K562 (cell line): ENCODE measurements around the gene CRY2. TPM values are rescaled to one million over a fixed set of nuclear protein-coding genes. Genes with fewer than 3 reads are reported as not detected.
A peak's percentile ranks its signal among the peaks of the same experiment; 100 is the strongest.

ENCODE experiments used
- ATF3 ChIP-seq, 2 experiments: fragments of 450-650 bp in 1 of 2; sonication (generic) in 1 of 2; formaldehyde crosslinking in 1 of 2; IDR thresholded peaks in 1 of 2; conservative IDR thresholded peaks in 1 of 2; 2 replicates each; pipeline versions ENCODE4 v1.6.1 to v1.8.1; 2016 to 2023; ENCODE audit warnings: mild to moderate bottlenecking in 2 of 2, moderate library complexity in 2 of 2, inconsistent platforms in 1 of 2, missing genetic modification reagents in 1 of 2
- E2F3 ChIP-seq: fragments of 250-450 bp; sonication (Bioruptor Pico); IDR thresholded peaks from 2 replicates; pipeline ENCODE4 v1.4.0; 2020; ENCODE audit warnings: mild to moderate bottlenecking
- FOXK1 ChIP-seq: sonication (generic); formaldehyde crosslinking; IDR thresholded peaks from 2 replicates; pipeline ENCODE4 v1.8.0; 2022; ENCODE audit warnings: missing genetic modification reagents, mild to moderate bottlenecking, borderline replicate concordance
- GATAD2A ChIP-seq: fragments of 450-650 bp; IDR thresholded peaks from 2 replicates; pipeline ENCODE4 v1.6.1; 2017
- HDAC2 ChIP-seq: fragments of 450-650 bp; IDR thresholded peaks from 2 replicates; pipeline ENCODE4 v1.6.1; 2016; ENCODE audit warnings: mild to moderate bottlenecking
- HNRNPH1 ChIP-seq: fragments of 200-400 bp; formaldehyde crosslinking; optimal IDR thresholded peaks from 2 replicates; pipeline ENCODE3; 2017; ENCODE audit warnings: low read depth, mild to moderate bottlenecking, low read length, moderate library complexity
- KDM4B ChIP-seq, 2 experiments: fragments of 450-650 bp in 1 of 2; sonication (generic) in 1 of 2; IDR thresholded peaks; 2 replicates each; pipeline ENCODE4 v1.6.1; 2016 to 2017; ENCODE audit warnings: borderline replicate concordance in 2 of 2, antibody characterized with exemption in 1 of 2, low read depth in 1 of 2, mild to moderate bottlenecking in 1 of 2
- NCOA2 ChIP-seq, 2 experiments: fragments of 450-650 bp; IDR thresholded peaks; 2 replicates each; pipeline ENCODE4 v1.6.1; 2018; ENCODE audit warnings: mild to moderate bottlenecking in 2 of 2, moderate library complexity in 1 of 2; ENCODE audit not compliant: partially characterized antibody in 2 of 2
- PKNOX1 ChIP-seq: fragments of 450-650 bp; IDR thresholded peaks from 2 replicates; pipeline ENCODE4 v1.6.1; 2016
- SETDB1 ChIP-seq: IDR thresholded peaks from one replicate; pipeline ENCODE4 v1.6.1; 2012; ENCODE audit warnings: low read length, control low read depth, inconsistent platforms
- SOX6 ChIP-seq: fragments of 450-650 bp; IDR thresholded peaks from 2 replicates; pipeline ENCODE4 v1.6.1; 2014; ENCODE audit warnings: mild to moderate bottlenecking
- STAT5A ChIP-seq: IDR thresholded peaks from 2 replicates; pipeline ENCODE4 v1.6.1; 2012; ENCODE audit warnings: low read length, inconsistent platforms, borderline replicate concordance
- TAL1 ChIP-seq: fragments of 450-650 bp; IDR thresholded peaks from 2 replicates; pipeline ENCODE4 v1.6.1; 2016; ENCODE audit warnings: mild to moderate bottlenecking
- TBL1XR1 ChIP-seq, 2 experiments: IDR thresholded peaks; 2 replicates each; pipeline ENCODE4 v1.6.1; 2012; ENCODE audit warnings: improper control_type of control experiment in 2 of 2, low read length in 2 of 2, mild to moderate bottlenecking in 1 of 2
- TEAD4 ChIP-seq, 2 experiments: sonication (generic) in 1 of 2; formaldehyde crosslinking in 1 of 2; IDR thresholded peaks; 2 replicates each; pipeline versions ENCODE4 v1.6.1 to v1.8.0; 2012 to 2022; ENCODE audit warnings: borderline replicate concordance in 1 of 2, inconsistent platforms in 1 of 2, low read length in 1 of 2, mild to moderate bottlenecking in 1 of 2, missing genetic modification reagents in 1 of 2
- UBTF ChIP-seq, 2 experiments: IDR thresholded peaks; 2 replicates each; pipeline ENCODE4 v1.6.1; 2012; ENCODE audit warnings: improper control_type of control experiment in 2 of 2, low read depth in 2 of 2, low read length in 2 of 2, borderline replicate concordance in 1 of 2
- XRCC4 ChIP-seq: IDR thresholded peaks from one replicate; pipeline ENCODE4 v1.6.1; 2011; ENCODE audit not compliant: insufficient read depth, insufficient read length; ENCODE audit errors: extremely low read depth
- YY1 ChIP-seq, 3 experiments: IDR thresholded peaks; 2 replicates each; pipeline ENCODE4 v1.6.1; 2011; ENCODE audit warnings: low read length in 2 of 3, mild to moderate bottlenecking in 2 of 3, moderate library complexity in 2 of 3, borderline replicate concordance in 1 of 3, control low read depth in 1 of 3, low read depth in 1 of 3; ENCODE audit not compliant: insufficient read depth in 3 of 3, insufficient replicate concordance in 2 of 3, control insufficient read depth in 1 of 3, insufficient read length in 1 of 3; ENCODE audit errors: extremely low read depth in 1 of 3
- ZNF232 ChIP-seq: sonication (generic); formaldehyde crosslinking; IDR thresholded peaks from 2 replicates; pipeline ENCODE4 v1.8.0; 2022; ENCODE audit warnings: mild to moderate bottlenecking, missing genetic modification reagents
- ZNF280B ChIP-seq: fragments of 250-450 bp; sonication (Bioruptor Pico); IDR thresholded peaks from 2 replicates; pipeline ENCODE4 v1.5.1; 2021; ENCODE audit warnings: mild to moderate bottlenecking
- ZNF431 ChIP-seq: sonication (generic); formaldehyde crosslinking; IDR thresholded peaks from 2 replicates; pipeline ENCODE4 v1.8.0; 2022; ENCODE audit warnings: mild to moderate bottlenecking, missing genetic modification reagents
- ZNF778 ChIP-seq: fragments of 450-650 bp; formaldehyde crosslinking; IDR thresholded peaks from 2 replicates; pipeline ENCODE4 v1.4.0; 2020; ENCODE audit warnings: mild to moderate bottlenecking, moderate library complexity
- polyA plus RNA-seq, 8 experiments: library from polyadenylated mRNA; depleted of rRNA in 4 of 8; stranded (reverse) in 5 of 8; unstranded in 3 of 8; fragments of >200 nt; fragmentation: Nextera tagmentation in 2 of 8; fragmentation: Illumina TruSeq in 1 of 8; extraction: Ambion mirVana in 2 of 8; extraction: Trizol in 1 of 8; gene quantifications; 2 replicates each; pipeline versions ENCODE4 v1.2.1 to v1.2.3, GENCODE V29; 2011 to 2014; ENCODE audit warnings: inconsistent platforms in 1 of 8, missing spikeins in 1 of 8
- total RNA-seq, 7 experiments: library from RNA; depleted of rRNA in 6 of 7; stranded (reverse); fragments of >200 nt in 6 of 7; fragmentation: Illumina TruSeq in 2 of 7; extraction: Trizol in 2 of 7; gene quantifications; 2 replicates each; pipeline versions ENCODE4 v1.2.1 to v1.2.3, GENCODE V29; 2011 to 2021; ENCODE audit warnings: low replicate concordance in 1 of 7

CRY2 gene
- total and polyA plus RNA-seq, 9 of the 15 experiments (the other 6 are each of a cell fraction or from before 2014, with no cell fraction given) = 2.3 to 23.9 (median 14.8) TPM

- TF ChIP-seq ZNF280B (CRISPR knock-in tag) = no peak
- TF ChIP-seq SETDB1 = no peak
- no peak for TF ChIP-seq TBL1XR1 (IDR thresholded peaks at IDR 0.05; ENCODE audit: low read length in 2 of 2)
- no peak for TF ChIP-seq YY1 (IDR thresholded peaks at IDR 0.05; ENCODE audit: borderline replicate concordance in 1 of 3, control insufficient read depth in 1 of 3, extremely low read depth in 1 of 3, insufficient read depth in 3 of 3, insufficient read length in 1 of 3, insufficient replicate concordance in 2 of 3, low read depth in 1 of 3, low read length in 2 of 3)
- TF ChIP-seq ZNF431 (CRISPR knock-in tag) = no peak
- TF ChIP-seq GATAD2A = no peak
- no peak for TF ChIP-seq E2F3 (CRISPR knock-in tag)
- TF ChIP-seq HNRNPH1 = no peak
- peak; percentile 80 for TF ChIP-seq TEAD4 (IDR thresholded peaks at IDR 0.05; ENCODE audit: low read length)
- TF ChIP-seq TEAD4 (CRISPR knock-in tag; IDR thresholded peaks at IDR 0.05; ENCODE audit: borderline replicate concordance) = no peak
- no peak for TF ChIP-seq HDAC2
- no peak for TF ChIP-seq KDM4B (IDR thresholded peaks at IDR 0.05; ENCODE audit: borderline replicate concordance in 2 of 2, low read depth in 1 of 2)
- peak; percentile 67; the same call in 1 of the 2 replicates for TF ChIP-seq STAT5A
- no peak for TF ChIP-seq ZNF232
- no peak for TF ChIP-seq XRCC4
- no peak for TF ChIP-seq SOX6
- no peak for TF ChIP-seq ATF3 (IDR thresholded peaks at IDR 0.05)
- TF ChIP-seq ATF3 (CRISPR knock-in tag; conservative IDR thresholded peaks at IDR 0.05) = no peak
- TF ChIP-seq TAL1 = peak; percentile 82
- TF ChIP-seq NCOA2 (IDR thresholded peaks at IDR 0.05; ENCODE audit: partially characterized antibody in 2 of 2) = no peak
- 0 out of 2 replicates have a peak, but pooled peaks have one; percentile 30 for TF ChIP-seq FOXK1 (CRISPR knock-in tag)
- no peak for TF ChIP-seq ZNF778 (CRISPR knock-in tag)
- TF ChIP-seq PKNOX1 = peak; percentile 61; the same call in 1 of the 2 replicates
- TF ChIP-seq UBTF (IDR thresholded peaks at IDR 0.05; ENCODE audit: borderline replicate concordance in 1 of 2, low read depth in 2 of 2, low read length in 2 of 2) = no peak
Observed at GRCh38 chr11:45904309-45904915, 57.1 kb downstream of the CRY2 start (continued).
